ENCODE results near the gene HYAL3. TPM values are rescaled to one million over a fixed set of nuclear protein-coding genes. Genes with fewer than 3 reads are reported as not detected.
"Not testable (repeated sequence)": the region's sequence is repeated elsewhere in the genome, so short reads cannot be mapped to it uniquely, and the experiment has no call there.

HYAL3 gene
- total and polyA plus RNA-seq, 2 experiments from 2014 or later: 7.6 to 9.6 TPM

GRCh38 chr3:50314816-50315215 is 15.6 kb upstream of the HYAL3 start:
- DNase-seq: no peak
- no peaks in the 10 kb centered on the region for H4K20me1 ChIP-seq (ENCODE audit: insufficient read depth)
- H2AFZ ChIP-seq: no peak overlapping the region
- H3K9me3 ChIP-seq (ENCODE audit: low read depth): no peaks in the 10 kb centered on the region
- H3K36me3 ChIP-seq (ENCODE audit: low read depth): no peaks in the 10 kb centered on the region
- no peaks in the 10 kb centered on the region for H3K4me1 ChIP-seq (ENCODE audit: insufficient read depth)
- H3K27me3 ChIP-seq (replicated peaks; ENCODE audit: insufficient read depth): no peaks in the 10 kb centered on the region
- 97 to 100% methylated on average over 4 of the region's 4 CpGs for WGBS, 2 experiments (ENCODE audit: low coverage in 1 of 2, low lambda C conversion rate in 2 of 2, missing lambda C conversion rate in 2 of 2)
- peaks cover 14% of the 10 kb centered on the region; the same call in 1 of the 2 replicates for H3F3A ChIP-seq (ENCODE audit: insufficient read depth)
- no peaks in the 10 kb centered on the region for H3K9me2 ChIP-seq (ENCODE audit: insufficient read depth)
- no peak overlapping the region for H3K27ac ChIP-seq
- H3K4me3 ChIP-seq: no peak overlapping the region
- H3K4me2 ChIP-seq (ENCODE audit: unreplicated experiment): no peak overlapping the region
- H3K9ac ChIP-seq: no peak overlapping the region
- peaks cover 18% of the 10 kb centered on the region for H3K79me2 ChIP-seq (ENCODE audit: insufficient read depth)
- TF ChIP-seq EZH2 (IDR thresholded peaks at IDR 0.05; ENCODE audit: insufficient read depth, poor library complexity, severe bottlenecking) (no peak), EZH2phosphoT487 (IDR thresholded peaks at IDR 0.05; ENCODE audit: insufficient read depth, low read depth) (no peak)
- in situ Hi-C loops (cut with MboI): no loop called here

GRCh38 chr3:50314342-50314741 is 15.1 kb upstream of the HYAL3 start:
- no peaks in the 10 kb centered on the region for H3K36me3 ChIP-seq (ENCODE audit: low read depth)
- H3K9me2 ChIP-seq (ENCODE audit: insufficient read depth): no peaks in the 10 kb centered on the region
- H3F3A ChIP-seq (ENCODE audit: insufficient read depth): peaks cover 14% of the 10 kb centered on the region; the same call in 1 of the 2 replicates
- H3K4me1 ChIP-seq (ENCODE audit: insufficient read depth): no peaks in the 10 kb centered on the region
- H2AFZ ChIP-seq: no peak overlapping the region
- no peak overlapping the region for H3K4me3 ChIP-seq
- H3K27me3 ChIP-seq (replicated peaks; ENCODE audit: insufficient read depth): no peaks in the 10 kb centered on the region
- no peak overlapping the region for H3K27ac ChIP-seq
- DNase-seq: no peak
- H3K79me2 ChIP-seq (ENCODE audit: insufficient read depth): peaks cover 14% of the 10 kb centered on the region
- in situ Hi-C loops (cut with MboI): no loop called here
- H3K9ac ChIP-seq: no peak overlapping the region
- H3K9me3 ChIP-seq (ENCODE audit: low read depth): no peaks in the 10 kb centered on the region
- TF ChIP-seq EZH2phosphoT487 (IDR thresholded peaks at IDR 0.05; ENCODE audit: insufficient read depth, low read depth) (no peak), EZH2 (IDR thresholded peaks at IDR 0.05; ENCODE audit: insufficient read depth, poor library complexity, severe bottlenecking) (no peak)
- H4K20me1 ChIP-seq (ENCODE audit: insufficient read depth): no peaks in the 10 kb centered on the region
- H3K4me2 ChIP-seq (ENCODE audit: unreplicated experiment): no peak overlapping the region
- 43 to 49% methylated on average over 3 of the region's 3 CpGs for WGBS, 2 experiments (ENCODE audit: low coverage in 1 of 2, low lambda C conversion rate in 2 of 2, missing lambda C conversion rate in 2 of 2)

- H3K4me3 ChIP-seq; DNase-seq; H3K27me3 ChIP-seq (replicated peaks; ENCODE audit: insufficient read depth); H3K4me1 ChIP-seq (ENCODE audit: insufficient read depth); H3K9me3 ChIP-seq (ENCODE audit: low read depth); H3K4me2 ChIP-seq (ENCODE audit: unreplicated experiment); H4K20me1 ChIP-seq (ENCODE audit: insufficient read depth); H3K36me3 ChIP-seq (ENCODE audit: low read depth); H3K79me2 ChIP-seq (ENCODE audit: insufficient read depth); H3K27ac ChIP-seq; in situ Hi-C loops (cut with MboI); H3K9me2 ChIP-seq (ENCODE audit: insufficient read depth); H2AFZ ChIP-seq; H3K9ac ChIP-seq: not testable (repeated sequence)
- WGBS, 2 experiments (ENCODE audit: low coverage in 1 of 2, low lambda C conversion rate in 2 of 2, missing lambda C conversion rate in 2 of 2): 80 to 88% methylated on average over 8 to 25 of the region's 32 CpGs
- peaks cover 14% of the 10 kb centered on the region; the same call in 1 of the 2 replicates for H3F3A ChIP-seq (ENCODE audit: insufficient read depth)
Observed at GRCh38 chr3:50312041-50312440, 12.8 kb upstream of the HYAL3 start.

- Histone ChIP-seq H3K9me3 (ENCODE audit: low read depth) (no peaks in the 10 kb centered on the region), H3K79me2 (ENCODE audit: insufficient read depth) (no peaks in the 10 kb centered on the region), H3K4me3 (no peak overlapping the region), H3K4me1 (ENCODE audit: insufficient read depth) (peaks cover 11% of the 10 kb centered on the region), H3K27ac (no peak overlapping the region), H3K9me2 (ENCODE audit: insufficient read depth) (no peaks in the 10 kb centered on the region), H3K9ac (no peak overlapping the region), H3F3A (ENCODE audit: insufficient read depth) (peaks cover 11% of the 10 kb centered on the region), H2AFZ (no peak overlapping the region), H3K36me3 (ENCODE audit: low read depth) (no peaks in the 10 kb centered on the region), H3K4me2 (ENCODE audit: unreplicated experiment) (no peak overlapping the region), H3K27me3 (replicated peaks; ENCODE audit: insufficient read depth) (no peaks in the 10 kb centered on the region), H4K20me1 (ENCODE audit: insufficient read depth) (no peaks in the 10 kb centered on the region)
- TF ChIP-seq EZH2phosphoT487 (IDR thresholded peaks at IDR 0.05; ENCODE audit: insufficient read depth, low read depth) (no peak), EZH2 (IDR thresholded peaks at IDR 0.05; ENCODE audit: insufficient read depth, poor library complexity, severe bottlenecking) (no peak)
- in situ Hi-C loops (cut with MboI): no loop called here
- peak; percentile 42 for DNase-seq
Observed at GRCh38 chr3:50304601-50305000, 5.4 kb upstream of the HYAL3 start.

Measured in GM23248 (cell line).